Left hindlimb (tissue), 1 donor: Measurements from ENCODE around the gene CTSE.
"Not testable (repeated sequence)": the region's sequence is repeated elsewhere in the genome, so short reads cannot be mapped to it uniquely, and the experiment has no call there.

Experiments used
- DNase-seq: peaks from one replicate; pipeline ENCODE4 v3.0.0-alpha.2; 2018

The CTSE gene

GRCh38 chr1:206023695-206024094 lies at the start of gene CTSE:
CTSE (minus strand) TSS chr1:206023895; CDS start chr1:206023791, 104 bp downstream.
- no peak for DNase-seq

- no peak for DNase-seq
These were observed 47.1 kb upstream of the CTSE start for GRCh38 chr1:206070627-206071304.

GRCh38 chr1:206068314-206068713 lies 44.6 kb upstream of the CTSE start:
- no peak for DNase-seq

- DNase-seq: no peak
These were observed 44.0 kb upstream of the CTSE start for GRCh38 chr1:206067486-206068227.

GRCh38 chr1:206066479-206067171 lies 42.9 kb upstream of the CTSE start:
- no peak for DNase-seq

- DNase-seq: no peak
These were observed 42.0 kb upstream of the CTSE start for GRCh38 chr1:206065547-206066145.

GRCh38 chr1:206064501-206064900 lies 40.8 kb upstream of the CTSE start:
- not testable (repeated sequence) for DNase-seq

- not testable (repeated sequence) for DNase-seq
These were observed 40.3 kb upstream of the CTSE start for GRCh38 chr1:206064001-206064400.

- peak; percentile 41 for DNase-seq
These were observed 38.8 kb upstream of the CTSE start for GRCh38 chr1:206062464-206062863.

GRCh38 chr1:206060844-206061243 lies 37.1 kb upstream of the CTSE start:
- no peak for DNase-seq

- DNase-seq: no peak
These were observed 35.7 kb upstream of the CTSE start for GRCh38 chr1:206059355-206059915.

- DNase-seq: no peak
These were observed 35.2 kb upstream of the CTSE start for GRCh38 chr1:206058927-206059292.

- DNase-seq: not testable (repeated sequence)
These were observed 34.7 kb upstream of the CTSE start for GRCh38 chr1:206058289-206058926.

GRCh38 chr1:206055639-206056323 lies 32.1 kb upstream of the CTSE start:
- not testable (repeated sequence) for DNase-seq

GRCh38 chr1:206055069-206055625 lies 31.5 kb upstream of the CTSE start:
- DNase-seq: not testable (repeated sequence)

GRCh38 chr1:206053616-206054015 lies 29.9 kb upstream of the CTSE start:
- DNase-seq: not testable (repeated sequence)

GRCh38 chr1:206052919-206053610 lies 29.4 kb upstream of the CTSE start, which contains the start of gene RHEX:
RHEX (plus strand) TSS chr1:206053173; CDS start chr1:206097829, 44,656 bp downstream.
- not testable (repeated sequence) for DNase-seq

- DNase-seq: not testable (repeated sequence)
These were observed 28.7 kb upstream of the CTSE start for GRCh38 chr1:206052231-206052865.

GRCh38 chr1:206050655-206051235 lies 27.1 kb upstream of the CTSE start:
- DNase-seq: no peak
